Mucosa of rectum (tissue), 2 donors: ENCODE results near the gene PPP1R37.

Experiments
- H3K27ac ChIP-seq, 2 donors: one replicate each; pipeline ENCODE4 v1.7.0; 2013; ENCODE audit warnings: inconsistent platforms in 2 of 2, low read depth in 2 of 2, low read length in 2 of 2
- H3K27me3 ChIP-seq, 2 donors: one replicate each; pipeline ENCODE4 v1.7.0; 2013; ENCODE audit warnings: low read length in 2 of 2; ENCODE audit not compliant: control insufficient read depth in 2 of 2, insufficient read depth in 2 of 2
- H3K36me3 ChIP-seq, 2 donors: one replicate each; pipeline ENCODE4 v1.7.0; 2013; ENCODE audit warnings: low read length in 2 of 2; ENCODE audit not compliant: control insufficient read depth in 2 of 2, insufficient read depth in 2 of 2
- H3K4me1 ChIP-seq, 2 donors: one replicate each; pipeline ENCODE4 v1.7.0; 2013; ENCODE audit warnings: low read length in 2 of 2, mild to moderate bottlenecking in 1 of 2; ENCODE audit not compliant: control insufficient read depth in 2 of 2, insufficient read depth in 2 of 2
- H3K4me3 ChIP-seq, 2 donors: one replicate each; pipeline ENCODE4 v1.7.0; 2013; ENCODE audit warnings: low read length in 2 of 2
- H3K9ac ChIP-seq, 2 donors: one replicate each; pipeline ENCODE4 v1.7.0; 2013; ENCODE audit warnings: low read length in 2 of 2, low read depth in 1 of 2, mild to moderate bottlenecking in 1 of 2
- H3K9me3 ChIP-seq, 2 donors: one replicate each; pipeline ENCODE4 v1.7.0; 2013; ENCODE audit warnings: low read length in 2 of 2; ENCODE audit not compliant: control insufficient read depth in 2 of 2
- donor health status: healthy.
- donor health status: Normal muscosa, but diverticular disease.

The PPP1R37 gene

GRCh38 chr19:45124021-45124420, 31.0 kb downstream of the PPP1R37 start:
- H3K4me3 ChIP-seq = no peak overlapping the region
- no peak overlapping the region for H3K9ac ChIP-seq
- no peaks in the 10 kb centered on the region for H3K9me3 ChIP-seq
- H3K27ac ChIP-seq = no peak overlapping the region
- H3K4me1 ChIP-seq = peaks cover 21 to 27% of the 10 kb centered on the region in 2 donors
- no peaks in the 10 kb centered on the region for H3K27me3 ChIP-seq
- peaks cover 0 to 3% of the 10 kb centered on the region in 2 donors for H3K36me3 ChIP-seq

GRCh38 chr19:45125360-45125759, 32.4 kb downstream of the PPP1R37 start:
- Histone ChIP-seq H3K4me3 (no peak overlapping the region), H3K36me3 (peaks cover 0 to 3% of the 10 kb centered on the region in 2 donors), H3K27ac (no peak overlapping the region), H3K9ac (no peak overlapping the region), H3K4me1 (peaks cover 14 to 19% of the 10 kb centered on the region in 2 donors), H3K9me3 (no peaks in the 10 kb centered on the region), H3K27me3 (no peaks in the 10 kb centered on the region)

GRCh38 chr19:45125975-45126493, 33.1 kb downstream of the PPP1R37 start:
- Histone ChIP-seq H3K27ac (no peak overlapping the region), H3K36me3 (peaks cover 0 to 3% of the 10 kb centered on the region in 2 donors), H3K9ac (no peak overlapping the region), H3K4me3 (no peak overlapping the region), H3K9me3 (no peaks in the 10 kb centered on the region), H3K27me3 (no peaks in the 10 kb centered on the region), H3K4me1 (peaks cover 14 to 19% of the 10 kb centered on the region in 2 donors)

GRCh38 chr19:45126654-45127053, 33.7 kb downstream of the PPP1R37 start:
- no peaks in the 10 kb centered on the region for H3K27me3 ChIP-seq
- no peak overlapping the region for H3K4me3 ChIP-seq
- no peak overlapping the region for H3K9ac ChIP-seq
- no peaks in the 10 kb centered on the region for H3K9me3 ChIP-seq
- peaks cover 0 to 3% of the 10 kb centered on the region in 2 donors for H3K36me3 ChIP-seq
- peaks cover 12 to 14% of the 10 kb centered on the region in 2 donors for H3K4me1 ChIP-seq
- no peak overlapping the region for H3K27ac ChIP-seq

DNA sequence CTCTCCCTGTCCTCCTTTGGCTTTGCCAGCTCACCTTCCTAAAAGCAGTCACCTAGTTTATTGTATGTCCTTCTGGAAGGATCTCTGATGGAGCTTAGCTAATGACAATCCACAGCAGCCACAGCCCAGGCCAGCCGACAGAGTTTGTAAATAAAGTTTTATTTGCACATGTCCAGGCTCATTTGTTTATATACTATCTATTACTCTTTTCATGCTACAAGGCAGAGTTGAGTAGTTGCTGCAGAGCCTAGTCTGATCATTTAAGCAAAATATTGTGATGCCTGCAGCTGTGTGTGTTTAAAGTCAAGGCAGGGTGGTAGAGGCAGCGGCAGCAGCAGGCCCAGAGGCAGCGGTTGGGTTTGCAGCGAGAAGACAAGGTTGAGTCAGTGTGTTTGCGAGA, 35.2 kb downstream of the PPP1R37 start:
- Histone ChIP-seq H3K9me3 (no peaks in the 10 kb centered on the region), H3K4me1 (peaks cover 5 to 6% of the 10 kb centered on the region in 2 donors), H3K36me3 (peaks cover 0 to 3% of the 10 kb centered on the region in 2 donors), H3K4me3 (no peak overlapping the region), H3K27ac (no peak overlapping the region), H3K9ac (no peak overlapping the region), H3K27me3 (no peaks in the 10 kb centered on the region)

DNA sequence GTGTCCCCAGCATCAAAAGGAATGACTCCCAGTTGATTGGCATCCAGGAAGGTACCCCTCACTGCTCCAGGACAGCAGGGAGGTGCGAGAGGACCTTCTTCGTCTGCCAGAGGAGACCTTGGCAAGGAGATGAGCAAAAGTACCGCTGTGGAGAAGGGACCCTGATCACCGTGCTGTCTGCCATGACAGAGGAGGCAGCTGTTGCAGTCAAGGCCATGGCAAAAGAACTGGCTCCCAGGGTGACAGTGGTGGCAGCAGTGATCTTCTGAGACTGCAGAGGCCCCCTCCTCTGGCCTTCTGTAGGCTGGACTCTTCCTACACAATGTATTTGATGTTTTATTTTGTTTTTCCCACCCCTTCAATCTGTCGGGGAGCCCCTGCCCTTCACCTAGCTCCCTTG, 35.8 kb downstream of the PPP1R37 start:
- Histone ChIP-seq H3K9me3 (no peaks in the 10 kb centered on the region), H3K27ac (no peak overlapping the region), H3K9ac (no peak overlapping the region), H3K4me1 (peaks cover 5 to 6% of the 10 kb centered on the region in 2 donors), H3K36me3 (peaks cover 0 to 3% of the 10 kb centered on the region in 2 donors), H3K27me3 (no peaks in the 10 kb centered on the region), H3K4me3 (no peak overlapping the region)

- no peaks in the 10 kb centered on the region for H3K9me3 ChIP-seq
- H3K4me3 ChIP-seq = no peak overlapping the region
- H3K4me1 ChIP-seq = peaks cover 5 to 6% of the 10 kb centered on the region in 2 donors
- no peak overlapping the region for H3K27ac ChIP-seq
- H3K36me3 ChIP-seq = peaks cover 0 to 3% of the 10 kb centered on the region in 2 donors
- no peaks in the 10 kb centered on the region for H3K27me3 ChIP-seq
- H3K9ac ChIP-seq = no peak overlapping the region
Observed at GRCh38 chr19:45130236-45130635, 37.3 kb downstream of the PPP1R37 start.

DNA sequence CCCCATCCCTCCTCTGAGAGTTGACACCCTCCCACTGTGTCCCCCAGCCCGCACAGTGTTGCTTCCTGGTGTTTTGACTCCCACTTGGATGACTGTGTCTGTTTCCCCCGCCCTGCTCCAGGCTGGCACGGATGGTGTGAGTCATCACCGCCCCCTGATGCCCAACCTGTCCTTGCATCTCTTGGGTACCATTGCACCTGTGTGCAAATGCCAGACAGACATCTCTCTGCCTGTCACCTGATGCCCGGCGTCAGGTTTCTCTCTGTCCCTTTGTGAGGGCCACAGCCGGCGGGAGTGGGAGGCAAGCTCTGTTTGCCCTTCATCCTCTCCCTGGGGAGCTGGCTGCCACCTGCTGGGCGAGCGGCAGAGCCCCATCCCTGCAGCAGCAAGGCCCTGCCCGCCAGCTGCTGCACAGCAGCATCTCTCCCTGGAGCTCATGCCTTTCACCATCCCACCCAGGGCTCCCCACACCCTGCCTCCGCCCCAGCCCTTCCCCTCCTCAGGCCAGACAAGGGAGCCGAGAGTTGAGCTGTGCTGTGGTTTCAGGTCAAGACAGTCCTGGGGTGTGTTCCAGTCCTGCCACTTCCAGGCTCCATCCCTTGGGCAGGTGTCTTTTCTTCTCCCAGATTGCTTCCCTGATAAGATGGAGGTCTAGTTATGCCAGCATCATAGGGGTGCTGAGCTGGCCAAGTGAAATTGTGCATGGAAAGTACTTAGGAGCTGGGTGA, 38.1 kb downstream of the PPP1R37 start:
- Histone ChIP-seq H3K36me3 (peaks cover 0 to 3% of the 10 kb centered on the region in 2 donors), H3K27me3 (no peaks in the 10 kb centered on the region), H3K4me1 (peaks cover under 1 to 3% of the 10 kb centered on the region in 2 donors), H3K4me3 (no peak overlapping the region), H3K27ac (no peak overlapping the region), H3K9me3 (no peaks in the 10 kb centered on the region), H3K9ac (no peak overlapping the region)

GRCh38 chr19:45133661-45134060, 40.7 kb downstream of the PPP1R37 start:
- no peak overlapping the region for H3K9ac ChIP-seq

GRCh38 chr19:45135176-45135885, 42.4 kb downstream of the PPP1R37 start:
- Histone ChIP-seq H3K4me1 (peaks cover 0 to 8% of the 10 kb centered on the region in 2 donors), H3K9me3 (no peaks in the 10 kb centered on the region), H3K9ac (no peak overlapping the region), H3K27ac (no peak overlapping the region), H3K36me3 (no peaks in the 10 kb centered on the region), H3K4me3 (no peak overlapping the region), H3K27me3 (no peaks in the 10 kb centered on the region)

More at GRCh38 chr19:45133661-45134060, 40.7 kb downstream of the PPP1R37 start:
- Histone ChIP-seq H3K9me3 (no peaks in the 10 kb centered on the region), H3K36me3 (no peaks in the 10 kb centered on the region), H3K27ac (no peak overlapping the region), H3K27me3 (no peaks in the 10 kb centered on the region), H3K4me3 (no peak overlapping the region), H3K4me1 (peaks cover 0 to 8% of the 10 kb centered on the region in 2 donors)
